HepG2 (cell line): Measurements from ENCODE around the gene CHADL. TPM values are rescaled to one million over a fixed set of nuclear protein-coding genes. Genes with fewer than 3 reads are reported as not detected.

Experiments
- ATM ChIP-seq: fragments of 450-650 bp; IDR thresholded peaks from 2 replicates; pipeline ENCODE4 v1.7.1; 2017; ENCODE audit warnings: mild to moderate bottlenecking, borderline replicate concordance
- ETV5 ChIP-seq: IDR thresholded peaks from 2 replicates; pipeline ENCODE4 v1.6.1; 2018; ENCODE audit warnings: missing biosample characterization, missing genetic modification reagents, inconsistent platforms, borderline replicate concordance
- FOXK2 ChIP-seq: fragments of 450-650 bp; IDR thresholded peaks from 2 replicates; pipeline ENCODE4 v1.6.1; 2016
- ISX ChIP-seq: sonication (generic); formaldehyde crosslinking; conservative IDR thresholded peaks from 2 replicates; pipeline ENCODE4 v1.5.0; 2020; ENCODE audit warnings: missing genetic modification reagents
- PHF21A ChIP-seq: sonication (generic); formaldehyde crosslinking; IDR thresholded peaks from 2 replicates; pipeline ENCODE4 v1.5.0; 2020; ENCODE audit warnings: mild to moderate bottlenecking, missing genetic modification reagents
- RARA ChIP-seq: IDR thresholded peaks from 2 replicates; pipeline ENCODE4 v1.6.1; 2016; ENCODE audit warnings: missing genetic modification reagents, missing compliant biosample characterization
- RORA ChIP-seq: sonication (generic); formaldehyde crosslinking; IDR thresholded peaks from 2 replicates; pipeline ENCODE4 v1.5.0; 2020; ENCODE audit warnings: mild to moderate bottlenecking, missing genetic modification reagents, moderate library complexity
- SP140L ChIP-seq: sonication (generic); formaldehyde crosslinking; IDR thresholded peaks from 2 replicates; pipeline ENCODE4 v1.4.0; 2020; ENCODE audit warnings: missing genetic modification reagents, borderline replicate concordance
- TGIF2 ChIP-seq: IDR thresholded peaks from 2 replicates; pipeline ENCODE4 v1.6.1; 2016; ENCODE audit warnings: control low read depth, missing compliant biosample characterization
- TOE1 ChIP-seq: sonication (generic); formaldehyde crosslinking; IDR thresholded peaks from 2 replicates; pipeline ENCODE4 v1.4.0; 2020; ENCODE audit warnings: mild to moderate bottlenecking, missing genetic modification reagents
- ZFP82 ChIP-seq: sonication (generic); formaldehyde crosslinking; IDR thresholded peaks from 2 replicates; pipeline ENCODE4 v1.5.1; 2020; ENCODE audit warnings: mild to moderate bottlenecking, missing genetic modification reagents, borderline replicate concordance
- ZNF501 ChIP-seq: sonication (generic); formaldehyde crosslinking; IDR thresholded peaks from 2 replicates; pipeline ENCODE4 v1.5.1; 2020; ENCODE audit warnings: mild to moderate bottlenecking, moderate library complexity, missing genetic modification reagents
- ZNF564 ChIP-seq: sonication (generic); formaldehyde crosslinking; IDR thresholded peaks from 2 replicates; pipeline ENCODE4 v1.8.1; 2023; ENCODE audit warnings: mild to moderate bottlenecking, missing genetic modification reagents
- ZNF577 ChIP-seq: sonication (generic); formaldehyde crosslinking; IDR thresholded peaks from 2 replicates; pipeline ENCODE4 v1.4.0; 2020; ENCODE audit warnings: mild to moderate bottlenecking, low read depth, missing genetic modification reagents, borderline replicate concordance
- ZNF713 ChIP-seq: sonication (generic); formaldehyde crosslinking; IDR thresholded peaks from 2 replicates; pipeline ENCODE4 v1.4.0; 2020; ENCODE audit warnings: mild to moderate bottlenecking, missing genetic modification reagents
- ZSCAN21 ChIP-seq: sonication (generic); formaldehyde crosslinking; IDR thresholded peaks from 2 replicates; pipeline ENCODE4 v1.8.0; 2022; ENCODE audit warnings: mild to moderate bottlenecking, missing genetic modification reagents, moderate library complexity, borderline replicate concordance
- polyA plus RNA-seq, 8 experiments: library from polyadenylated mRNA; depleted of rRNA in 3 of 8; stranded (reverse) in 7 of 8; unstranded in 1 of 8; fragments of >200 nt; fragmentation: Illumina TruSeq in 4 of 8; extraction: Trizol in 4 of 8; gene quantifications; 2 replicates each; pipeline versions ENCODE4 v1.2.1 to v1.2.3, GENCODE V29; 2011 to 2016; ENCODE audit warnings: low read depth in 4 of 8, missing spikeins in 1 of 8, mixed read lengths in 1 of 8; ENCODE audit not compliant: insufficient read depth in 1 of 8
- total RNA-seq, 5 experiments: library from RNA; depleted of rRNA; stranded (reverse); fragments of >200 nt; fragmentation: Illumina TruSeq; extraction: Trizol; gene quantifications; 2 replicates each; pipeline ENCODE4 v1.2.3, GENCODE V29; 2016; ENCODE audit warnings: low read depth in 1 of 5
- TF ChIP-seq, protein P1 (sequence below): sonication (generic); formaldehyde crosslinking; IDR thresholded peaks from 2 replicates; pipeline ENCODE4 v1.5.1; 2020; ENCODE audit warnings: missing genetic modification reagents, mild to moderate bottlenecking, borderline replicate concordance
- TF ChIP-seq, protein P2 (sequence below): sonication (generic); formaldehyde crosslinking; IDR thresholded peaks from 2 replicates; pipeline ENCODE4 v1.8.0; 2022; ENCODE audit warnings: missing genetic modification reagents, low read depth, mild to moderate bottlenecking, borderline replicate concordance
- TF ChIP-seq, protein P3 (sequence below): sonication (generic); formaldehyde crosslinking; conservative IDR thresholded peaks from 2 replicates; pipeline ENCODE4 v1.4.0; 2020; ENCODE audit warnings: missing genetic modification reagents
- TF ChIP-seq, protein P4 (sequence below): sonication (generic); formaldehyde crosslinking; IDR thresholded peaks from 2 replicates; pipeline ENCODE4 v1.8.1; 2023; ENCODE audit warnings: mild to moderate bottlenecking, inconsistent platforms, moderate library complexity, missing genetic modification reagents, borderline replicate concordance
- TF ChIP-seq, protein P5 (sequence below): sonication (generic); formaldehyde crosslinking; IDR thresholded peaks from 2 replicates; pipeline ENCODE4 v1.5.1; 2020; ENCODE audit warnings: missing genetic modification reagents, mild to moderate bottlenecking, borderline replicate concordance
- TF ChIP-seq, protein P6 (sequence below): IDR thresholded peaks from 2 replicates; pipeline ENCODE4 v1.6.1; 2016

Gene CHADL
- total and polyA plus RNA-seq, 2 of the 13 experiments (the other 11 are each of a cell fraction or from before 2014, with no cell fraction given), result 2.8 to 8.1 TPM

DNA sequence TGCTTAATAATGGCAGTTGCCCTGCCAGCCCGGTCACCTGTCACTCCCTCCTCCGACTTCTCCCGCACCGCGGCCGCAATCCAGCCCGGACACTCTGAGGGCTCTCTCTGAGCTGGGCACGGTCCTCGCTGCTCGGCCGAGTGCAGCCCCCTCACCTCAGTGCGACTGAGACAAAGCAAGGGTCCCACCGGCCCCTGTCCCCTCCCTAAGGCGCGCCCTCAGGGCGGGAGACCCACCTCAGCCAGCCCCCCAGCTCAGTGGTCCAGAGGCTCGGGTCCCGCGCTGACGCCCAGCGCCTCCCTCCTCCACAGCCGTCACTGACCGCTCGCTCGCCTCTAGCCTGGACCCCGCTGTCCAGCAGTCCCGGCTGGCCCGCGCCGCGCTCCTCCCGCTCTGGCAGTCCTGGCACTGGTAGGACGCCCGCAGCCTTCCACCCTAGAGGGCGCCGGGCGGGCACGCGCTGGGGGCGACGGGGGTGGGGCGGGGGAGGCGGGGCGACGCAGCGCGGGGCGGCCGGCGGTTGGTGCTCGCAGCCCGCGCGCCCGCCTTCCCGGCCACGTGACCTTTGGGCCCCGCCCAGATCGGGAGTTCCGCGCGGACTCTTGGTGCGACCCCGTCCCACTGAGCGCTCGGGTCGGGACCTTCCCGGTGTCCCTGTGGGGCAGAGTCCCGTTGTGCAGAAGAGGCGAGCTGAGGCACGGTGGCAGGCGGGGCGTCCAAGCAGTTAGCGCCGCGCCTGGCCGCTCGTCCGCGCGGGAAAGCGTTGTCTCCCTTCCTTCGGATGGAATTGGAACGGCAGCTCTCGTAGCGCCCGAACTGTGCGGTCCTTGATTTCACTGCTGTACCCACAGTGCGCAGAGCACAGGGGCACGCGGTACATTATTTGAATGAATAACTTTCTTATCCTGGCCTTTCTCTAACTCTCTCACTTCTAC is 43.4 kb downstream of the CHADL start (continued):
- TF ChIP-seq, protein P1, sequence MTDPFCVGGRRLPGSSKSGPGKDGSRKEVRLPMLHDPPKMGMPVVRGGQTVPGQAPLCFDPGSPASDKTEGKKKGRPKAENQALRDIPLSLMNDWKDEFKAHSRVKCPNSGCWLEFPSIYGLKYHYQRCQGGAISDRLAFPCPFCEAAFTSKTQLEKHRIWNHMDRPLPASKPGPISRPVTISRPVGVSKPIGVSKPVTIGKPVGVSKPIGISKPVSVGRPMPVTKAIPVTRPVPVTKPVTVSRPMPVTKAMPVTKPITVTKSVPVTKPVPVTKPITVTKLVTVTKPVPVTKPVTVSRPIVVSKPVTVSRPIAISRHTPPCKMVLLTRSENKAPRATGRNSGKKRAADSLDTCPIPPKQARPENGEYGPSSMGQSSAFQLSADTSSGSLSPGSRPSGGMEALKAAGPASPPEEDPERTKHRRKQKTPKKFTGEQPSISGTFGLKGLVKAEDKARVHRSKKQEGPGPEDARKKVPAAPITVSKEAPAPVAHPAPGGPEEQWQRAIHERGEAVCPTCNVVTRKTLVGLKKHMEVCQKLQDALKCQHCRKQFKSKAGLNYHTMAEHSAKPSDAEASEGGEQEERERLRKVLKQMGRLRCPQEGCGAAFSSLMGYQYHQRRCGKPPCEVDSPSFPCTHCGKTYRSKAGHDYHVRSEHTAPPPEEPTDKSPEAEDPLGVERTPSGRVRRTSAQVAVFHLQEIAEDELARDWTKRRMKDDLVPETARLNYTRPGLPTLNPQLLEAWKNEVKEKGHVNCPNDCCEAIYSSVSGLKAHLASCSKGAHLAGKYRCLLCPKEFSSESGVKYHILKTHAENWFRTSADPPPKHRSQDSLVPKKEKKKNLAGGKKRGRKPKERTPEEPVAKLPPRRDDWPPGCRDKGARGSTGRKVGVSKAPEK (CRISPR knock-in tag), result no peak; the same call in 1 of the 2 replicates
- TF ChIP-seq, protein P2, sequence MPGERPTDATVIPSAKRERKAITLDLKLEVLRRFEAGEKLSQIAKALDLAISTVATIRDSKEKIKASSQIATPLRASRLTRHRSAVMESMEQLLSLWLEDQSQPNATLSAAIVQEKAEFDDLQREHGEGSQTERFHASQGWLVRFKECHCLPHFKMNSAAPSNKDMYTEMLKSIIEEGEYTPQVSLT (CRISPR knock-in tag), result no peak
- peak; percentile 63; the same call in 1 of the 2 replicates for TF ChIP-seq ZSCAN21 (CRISPR knock-in tag)
- TF ChIP-seq ATM, result no peak
- TF ChIP-seq ZFP82 (CRISPR knock-in tag), result no peak
- no peak for TF ChIP-seq SP140L (CRISPR knock-in tag)
- TF ChIP-seq ZNF501 (CRISPR knock-in tag), result no peak
- TF ChIP-seq RARA (CRISPR knock-in tag), result no peak; the same call in 1 of the 2 replicates
- TF ChIP-seq, protein P3, sequence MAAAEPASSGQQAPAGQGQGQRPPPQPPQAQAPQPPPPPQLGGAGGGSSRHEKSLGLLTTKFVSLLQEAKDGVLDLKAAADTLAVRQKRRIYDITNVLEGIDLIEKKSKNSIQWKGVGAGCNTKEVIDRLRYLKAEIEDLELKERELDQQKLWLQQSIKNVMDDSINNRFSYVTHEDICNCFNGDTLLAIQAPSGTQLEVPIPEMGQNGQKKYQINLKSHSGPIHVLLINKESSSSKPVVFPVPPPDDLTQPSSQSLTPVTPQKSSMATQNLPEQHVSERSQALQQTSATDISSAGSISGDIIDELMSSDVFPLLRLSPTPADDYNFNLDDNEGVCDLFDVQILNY, result no peak
- no peak for TF ChIP-seq FOXK2
- TF ChIP-seq, protein P4, sequence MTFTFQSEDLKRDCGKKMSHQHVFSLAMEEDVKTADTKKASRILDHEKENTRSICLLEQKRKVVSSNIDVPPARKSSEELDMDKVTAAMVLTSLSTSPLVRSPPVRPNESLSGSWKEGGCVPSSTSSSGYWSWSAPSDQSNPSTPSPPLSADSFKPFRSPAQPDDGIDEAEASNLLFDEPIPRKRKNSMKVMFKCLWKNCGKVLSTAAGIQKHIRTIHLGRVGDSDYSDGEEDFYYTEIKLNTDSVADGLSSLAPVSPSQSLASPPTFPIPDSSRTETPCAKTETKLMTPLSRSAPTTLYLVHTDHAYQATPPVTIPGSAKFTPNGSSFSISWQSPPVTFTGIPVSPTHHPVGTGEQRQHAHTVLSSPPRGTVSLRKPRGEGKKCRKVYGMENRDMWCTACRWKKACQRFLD (CRISPR knock-in tag), result no peak; the same call in 1 of the 2 replicates
- TF ChIP-seq ISX (CRISPR knock-in tag), result no peak
- 0 out of 2 replicates have a peak, but pooled peaks have one; percentile 7 for TF ChIP-seq ETV5 (CRISPR knock-in tag)
- TF ChIP-seq TGIF2 (CRISPR knock-in tag), result no peak
- TF ChIP-seq PHF21A, result peak; percentile 22; the same call in 1 of the 2 replicates
- no peak for TF ChIP-seq ZNF713 (CRISPR knock-in tag)
- no peak for TF ChIP-seq RORA (CRISPR knock-in tag)
- TF ChIP-seq, protein P5, sequence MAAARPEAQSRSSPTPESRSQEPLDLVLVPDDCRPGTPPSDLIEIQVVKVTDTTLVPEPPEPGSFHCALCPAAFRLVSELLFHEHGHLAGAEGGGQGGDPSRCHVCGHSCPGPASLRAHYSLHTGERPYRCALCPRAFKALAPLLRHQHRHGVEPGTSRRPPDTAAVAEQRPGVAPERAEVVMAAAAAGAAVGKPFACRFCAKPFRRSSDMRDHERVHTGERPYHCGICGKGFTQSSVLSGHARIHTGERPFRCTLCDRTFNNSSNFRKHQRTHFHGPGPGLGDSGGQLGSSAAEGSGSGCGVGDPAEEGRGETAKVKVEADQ (CRISPR knock-in tag), result no peak; the same call in 1 of the 2 replicates
- TF ChIP-seq TOE1 (CRISPR knock-in tag), result no peak
- TF ChIP-seq ZNF564 (CRISPR knock-in tag), result no peak
- no peak for TF ChIP-seq ZNF577 (CRISPR knock-in tag)
- TF ChIP-seq, protein P6, sequence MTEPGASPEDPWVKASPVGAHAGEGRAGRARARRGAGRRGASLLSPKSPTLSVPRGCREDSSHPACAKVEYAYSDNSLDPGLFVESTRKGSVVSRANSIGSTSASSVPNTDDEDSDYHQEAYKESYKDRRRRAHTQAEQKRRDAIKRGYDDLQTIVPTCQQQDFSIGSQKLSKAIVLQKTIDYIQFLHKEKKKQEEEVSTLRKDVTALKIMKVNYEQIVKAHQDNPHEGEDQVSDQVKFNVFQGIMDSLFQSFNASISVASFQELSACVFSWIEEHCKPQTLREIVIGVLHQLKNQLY (CRISPR knock-in tag), result no peak
